ENCODE results near the gene KRT77. TPM values are rescaled to one million over a fixed set of nuclear protein-coding genes. Genes with fewer than 3 reads are reported as not detected.

Gene KRT77
- total RNA-seq, 2 donors from 2014 or later, result not detected

DNA sequence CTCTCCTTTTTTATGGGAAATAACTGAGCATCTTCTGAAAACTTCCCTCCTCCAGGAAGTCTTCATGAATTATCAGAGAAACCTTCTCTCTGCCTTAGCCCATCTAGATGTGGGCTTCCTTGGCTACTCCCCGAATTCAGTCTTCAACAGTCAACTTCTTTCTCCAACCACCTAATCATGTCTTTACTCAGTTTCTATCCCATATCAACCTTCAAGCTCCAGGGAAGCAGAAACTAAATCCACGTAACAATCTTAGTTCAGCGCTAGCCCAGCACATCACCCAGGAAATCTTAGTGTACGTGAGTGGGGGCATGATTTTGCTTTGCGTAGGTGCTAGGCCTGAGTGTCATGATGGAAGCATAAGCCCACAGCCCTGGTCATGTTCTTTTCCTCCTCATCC, 12.7 kb upstream of the KRT77 start:
- no peak overlapping the region for H3K27ac Mint-ChIP-seq
- H3K4me1 Mint-ChIP-seq, result peaks cover 4% of the 10 kb centered on the region
- peaks cover 61% of the 10 kb centered on the region for H3K27me3 Mint-ChIP-seq (ENCODE audit: insufficient read depth)

DNA sequence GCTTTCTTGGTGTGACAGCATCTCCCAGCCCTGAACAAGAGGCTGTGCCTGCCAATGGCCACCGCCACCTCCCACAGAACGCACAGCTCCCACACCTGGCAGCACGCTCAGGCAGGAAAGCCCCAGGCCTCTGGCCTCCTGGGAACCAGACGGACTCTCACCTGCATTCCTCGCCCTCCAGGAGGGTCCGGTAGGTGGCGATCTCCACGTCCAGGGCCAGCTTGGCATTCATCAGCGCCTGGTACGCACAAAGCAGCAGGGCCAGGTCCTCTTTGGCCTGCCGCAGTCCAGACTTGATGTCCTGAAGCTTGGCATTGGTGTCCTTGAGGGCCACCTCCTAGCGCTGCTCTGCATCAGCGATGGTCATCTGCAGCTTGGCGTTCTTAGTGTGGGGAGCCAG, 12.1 kb upstream of the KRT77 start:
- DNase-seq, result peak; percentile 93
- Histone ChIP-seq H3K27ac (ENCODE audit: low read depth, low read length) (no peak overlapping the region), H3K9ac (ENCODE audit: extremely low read depth, low read length, poor library complexity, severe bottlenecking) (no peak overlapping the region), H3K9me3 (ENCODE audit: control insufficient read depth, low read length) (no peaks in the 10 kb centered on the region), H3K27me3 (ENCODE audit: control insufficient read depth, insufficient read depth, low read length, poor library complexity, severe bottlenecking) (peaks cover 60% of the 10 kb centered on the region), H3K4me3 (ENCODE audit: low read length) (no peak overlapping the region), H3K36me3 (ENCODE audit: control insufficient read depth, insufficient read depth, low read length) (no peaks in the 10 kb centered on the region), H3K4me1 (ENCODE audit: control insufficient read depth, insufficient read depth, low read length) (no peaks in the 10 kb centered on the region)
- 79 to 80% methylated on average over 11 to 14 of the region's 14 CpGs for WGBS, 2 experiments (ENCODE audit: insufficient coverage in 1 of 2, insufficient read length in 1 of 2)
- Mint-ChIP-seq H3K36me3 (ENCODE audit: low read depth) (no peaks in the 10 kb centered on the region), H3K4me3 (no peak overlapping the region), H3K27ac (no peak overlapping the region), H3K27me3 (ENCODE audit: insufficient read depth) (peaks cover 61% of the 10 kb centered on the region), H3K9me3 (no peaks in the 10 kb centered on the region), H3K4me1 (peaks cover 4% of the 10 kb centered on the region)
- TF ChIP-seq, protein P1, sequence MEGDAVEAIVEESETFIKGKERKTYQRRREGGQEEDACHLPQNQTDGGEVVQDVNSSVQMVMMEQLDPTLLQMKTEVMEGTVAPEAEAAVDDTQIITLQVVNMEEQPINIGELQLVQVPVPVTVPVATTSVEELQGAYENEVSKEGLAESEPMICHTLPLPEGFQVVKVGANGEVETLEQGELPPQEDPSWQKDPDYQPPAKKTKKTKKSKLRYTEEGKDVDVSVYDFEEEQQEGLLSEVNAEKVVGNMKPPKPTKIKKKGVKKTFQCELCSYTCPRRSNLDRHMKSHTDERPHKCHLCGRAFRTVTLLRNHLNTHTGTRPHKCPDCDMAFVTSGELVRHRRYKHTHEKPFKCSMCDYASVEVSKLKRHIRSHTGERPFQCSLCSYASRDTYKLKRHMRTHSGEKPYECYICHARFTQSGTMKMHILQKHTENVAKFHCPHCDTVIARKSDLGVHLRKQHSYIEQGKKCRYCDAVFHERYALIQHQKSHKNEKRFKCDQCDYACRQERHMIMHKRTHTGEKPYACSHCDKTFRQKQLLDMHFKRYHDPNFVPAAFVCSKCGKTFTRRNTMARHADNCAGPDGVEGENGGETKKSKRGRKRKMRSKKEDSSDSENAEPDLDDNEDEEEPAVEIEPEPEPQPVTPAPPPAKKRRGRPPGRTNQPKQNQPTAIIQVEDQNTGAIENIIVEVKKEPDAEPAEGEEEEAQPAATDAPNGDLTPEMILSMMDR (conservative IDR thresholded peaks at IDR 0.05), result peak; percentile 77

More for the DNA sequence above, 12.7 kb upstream of the KRT77 start:
- H3K9me3 ChIP-seq (ENCODE audit: control insufficient read depth, low read length), result no peaks in the 10 kb centered on the region
- peaks cover 60% of the 10 kb centered on the region for H3K27me3 ChIP-seq (ENCODE audit: control insufficient read depth, insufficient read depth, low read length, poor library complexity, severe bottlenecking)
- WGBS, 2 experiments (ENCODE audit: insufficient coverage in 1 of 2, insufficient read length in 1 of 2), result 92 to 93% methylated on average over 4 to 5 of the region's 5 CpGs
- TF ChIP-seq, protein P1 (conservative IDR thresholded peaks at IDR 0.05), result no peak
- Mint-ChIP-seq H3K4me3 (no peak overlapping the region), H3K9me3 (no peaks in the 10 kb centered on the region), H3K36me3 (ENCODE audit: low read depth) (no peaks in the 10 kb centered on the region)
- H3K9ac ChIP-seq (ENCODE audit: extremely low read depth, low read length, poor library complexity, severe bottlenecking), result no peak overlapping the region
- H3K4me3 ChIP-seq (ENCODE audit: low read length), result no peak overlapping the region
- H3K27ac ChIP-seq (ENCODE audit: low read depth, low read length), result no peak overlapping the region
- no peaks in the 10 kb centered on the region for H3K4me1 ChIP-seq (ENCODE audit: control insufficient read depth, insufficient read depth, low read length)
- H3K36me3 ChIP-seq (ENCODE audit: control insufficient read depth, insufficient read depth, low read length), result no peaks in the 10 kb centered on the region
- no peak for DNase-seq

DNA sequence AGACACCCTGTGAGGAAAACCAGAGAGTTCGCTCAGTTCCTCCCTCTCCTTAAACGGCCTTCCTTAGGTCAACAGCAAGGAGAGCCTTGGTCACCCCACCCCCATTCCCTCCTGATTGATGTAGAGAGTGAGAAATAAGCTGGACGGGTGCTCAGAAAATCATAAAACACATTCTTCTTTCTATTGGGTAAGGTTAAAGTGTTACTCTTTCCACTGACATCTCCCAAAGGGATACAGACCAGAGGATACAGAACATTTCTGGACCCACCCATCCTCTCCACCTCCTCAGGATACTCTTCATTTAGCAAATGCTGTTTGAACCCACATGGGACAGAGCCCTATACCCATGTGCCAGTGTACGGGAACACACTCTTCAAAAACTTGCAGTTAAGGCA, 11.6 kb upstream of the KRT77 start:
- no peaks in the 10 kb centered on the region for H3K4me1 ChIP-seq (ENCODE audit: control insufficient read depth, insufficient read depth, low read length)
- peaks cover 60% of the 10 kb centered on the region for H3K27me3 Mint-ChIP-seq (ENCODE audit: insufficient read depth)
- H3K36me3 ChIP-seq (ENCODE audit: control insufficient read depth, insufficient read depth, low read length), result no peaks in the 10 kb centered on the region
- H3K27ac Mint-ChIP-seq, result no peak overlapping the region
- WGBS, 2 experiments (ENCODE audit: insufficient coverage in 1 of 2, insufficient read length in 1 of 2), result 81 to 100% methylated on average over 2 to 3 of the region's 4 CpGs
- H3K27ac ChIP-seq (ENCODE audit: low read depth, low read length), result no peak overlapping the region
- no peaks in the 10 kb centered on the region for H3K9me3 Mint-ChIP-seq
- no peaks in the 10 kb centered on the region for H3K9me3 ChIP-seq (ENCODE audit: control insufficient read depth, low read length)
- DNase-seq, result no peak
- TF ChIP-seq, protein P1 (conservative IDR thresholded peaks at IDR 0.05), result no peak
- no peak overlapping the region for H3K4me3 ChIP-seq (ENCODE audit: low read length)
- no peaks in the 10 kb centered on the region for H3K36me3 Mint-ChIP-seq (ENCODE audit: low read depth)
- peaks cover 4% of the 10 kb centered on the region for H3K4me1 Mint-ChIP-seq
- no peak overlapping the region for H3K9ac ChIP-seq (ENCODE audit: extremely low read depth, low read length, poor library complexity, severe bottlenecking)
- H3K27me3 ChIP-seq (ENCODE audit: control insufficient read depth, insufficient read depth, low read length, poor library complexity, severe bottlenecking), result peaks cover 60% of the 10 kb centered on the region
- H3K4me3 Mint-ChIP-seq, result no peak overlapping the region
